SU-DHL-6 (cell line): ENCODE measurements around the gene RGS13.

ENCODE experiments used
- H2AFZ ChIP-seq: fragments of 200-600 bp; sonication (generic); 2 replicates; pipeline ENCODE4 v1.6.1; 2014; ENCODE audit warnings: low read depth, mild to moderate bottlenecking, moderate library complexity, mixed read lengths, antibody characterized with exemption, low read length; ENCODE audit not compliant: severe bottlenecking
- H3F3A ChIP-seq: fragments of 200-600 bp; shearing (Covaris generic); 2 replicates; pipeline ENCODE4 v1.6.0; 2016; ENCODE audit warnings: antibody characterized with exemption, mild to moderate bottlenecking; ENCODE audit not compliant: insufficient read depth
- H3K27ac ChIP-seq: fragments of 200-600 bp; sonication (generic); 2 replicates; pipeline ENCODE4 v1.5.1; 2016; ENCODE audit warnings: low read depth, mild to moderate bottlenecking, low read length, moderate library complexity, mixed read lengths
- H3K27me3 ChIP-seq: fragments of 200-600 bp; sonication (generic), shearing (Covaris generic); 2 replicates; pipeline ENCODE4 v1.6.0; 2014; ENCODE audit warnings: mild to moderate bottlenecking, low read length
- H3K36me3 ChIP-seq: fragments of 200-600 bp; sonication (generic); 2 replicates; pipeline ENCODE4 v1.6.1; 2014; ENCODE audit warnings: mild to moderate bottlenecking, low read length, mixed read lengths
- H3K4me2 ChIP-seq: fragments of 300-600, 200-600 bp; shearing (Covaris generic), sonication (generic); 2 replicates; pipeline ENCODE4 v1.6.0; 2014; ENCODE audit warnings: low read length, low read depth, mild to moderate bottlenecking; ENCODE audit not compliant: poor library complexity, severe bottlenecking
- H3K4me3 ChIP-seq: fragments of 200-600 bp; sonication (generic); 2 replicates; pipeline ENCODE4 v1.5.1; 2014; ENCODE audit warnings: antibody characterized with exemption, low read length, mild to moderate bottlenecking, mixed read lengths; ENCODE audit not compliant: insufficient read depth, poor library complexity, severe bottlenecking
- H3K79me2 ChIP-seq: fragments of 200-600 bp; sonication (generic); 2 replicates; pipeline ENCODE4 v1.6.1; 2014; ENCODE audit warnings: mild to moderate bottlenecking, low read length, moderate library complexity; ENCODE audit not compliant: insufficient read depth
- H3K9ac ChIP-seq: fragments of 200-600 bp; sonication (generic); 2 replicates; pipeline ENCODE4 v1.7.0; 2014; ENCODE audit warnings: mild to moderate bottlenecking, low read length
- H3K9me2 ChIP-seq: fragments of 200-600 bp; sonication (generic); replicated peaks from 2 replicates; pipeline ENCODE4 v1.6.1; 2014; ENCODE audit warnings: low read length; ENCODE audit not compliant: insufficient read depth
- H3K9me3 ChIP-seq: fragments of 200-600 bp; sonication (generic); 2 replicates; pipeline ENCODE4 v1.6.1; 2014; ENCODE audit warnings: low read length, mixed read lengths; ENCODE audit not compliant: insufficient read depth
- H4K20me1 ChIP-seq: fragments of 200-600 bp; sonication (generic); 2 replicates; pipeline ENCODE4 v1.6.1; 2014; ENCODE audit warnings: low read depth, mild to moderate bottlenecking, antibody characterized with exemption, low read length, moderate library complexity, mixed read lengths
- EZH2phosphoT487 ChIP-seq: fragments of 200-600 bp; sonication (generic), shearing (Covaris generic); conservative IDR thresholded peaks from 2 replicates; pipeline ENCODE4 v1.6.1; 2018; ENCODE audit warnings: mild to moderate bottlenecking, antibody characterized with exemption, low read length, moderate library complexity, mixed read lengths
- TF ChIP-seq, protein P1 (sequence below): fragments of 200-600 bp; sonication (generic); IDR thresholded peaks from one replicate; pipeline ENCODE4 v1.5.1; 2017; ENCODE audit warnings: antibody characterized with exemption, mild to moderate bottlenecking, low read length, moderate library complexity; ENCODE audit not compliant: insufficient read depth, poor library complexity, severe bottlenecking

RGS13 gene

DNA sequence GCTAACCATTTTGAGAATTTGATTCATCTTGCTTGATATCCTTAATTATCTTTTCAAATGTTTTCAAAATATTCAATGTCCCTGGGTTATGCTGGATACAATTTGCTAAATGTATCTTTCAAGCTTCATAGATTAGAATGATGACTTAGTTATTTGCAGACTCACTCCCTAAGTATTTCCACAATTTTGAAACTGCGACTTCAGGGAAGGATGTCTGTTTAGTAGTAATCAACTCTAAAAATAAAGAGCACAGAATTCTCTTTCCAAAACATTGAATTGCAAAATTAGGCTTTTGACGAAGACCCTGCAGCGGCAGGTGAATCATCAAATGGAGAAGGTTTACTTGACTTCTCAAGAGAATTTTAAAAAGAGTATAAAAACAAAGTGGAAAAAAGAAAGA is 46.1 kb upstream of the RGS13 start:
- H4K20me1 ChIP-seq = no peaks in the 10 kb centered on the region
- no peak overlapping the region for H3K4me2 ChIP-seq
- no peaks in the 10 kb centered on the region for H3K79me2 ChIP-seq
- H3K27ac ChIP-seq = no peak overlapping the region
- H2AFZ ChIP-seq = no peak overlapping the region
- H3K36me3 ChIP-seq = no peaks in the 10 kb centered on the region
- H3K9me3 ChIP-seq = no peaks in the 10 kb centered on the region
- H3K4me3 ChIP-seq = no peak overlapping the region
- H3F3A ChIP-seq = no peaks in the 10 kb centered on the region
- H3K9me2 ChIP-seq = no peaks in the 10 kb centered on the region
- TF ChIP-seq, protein P1, sequence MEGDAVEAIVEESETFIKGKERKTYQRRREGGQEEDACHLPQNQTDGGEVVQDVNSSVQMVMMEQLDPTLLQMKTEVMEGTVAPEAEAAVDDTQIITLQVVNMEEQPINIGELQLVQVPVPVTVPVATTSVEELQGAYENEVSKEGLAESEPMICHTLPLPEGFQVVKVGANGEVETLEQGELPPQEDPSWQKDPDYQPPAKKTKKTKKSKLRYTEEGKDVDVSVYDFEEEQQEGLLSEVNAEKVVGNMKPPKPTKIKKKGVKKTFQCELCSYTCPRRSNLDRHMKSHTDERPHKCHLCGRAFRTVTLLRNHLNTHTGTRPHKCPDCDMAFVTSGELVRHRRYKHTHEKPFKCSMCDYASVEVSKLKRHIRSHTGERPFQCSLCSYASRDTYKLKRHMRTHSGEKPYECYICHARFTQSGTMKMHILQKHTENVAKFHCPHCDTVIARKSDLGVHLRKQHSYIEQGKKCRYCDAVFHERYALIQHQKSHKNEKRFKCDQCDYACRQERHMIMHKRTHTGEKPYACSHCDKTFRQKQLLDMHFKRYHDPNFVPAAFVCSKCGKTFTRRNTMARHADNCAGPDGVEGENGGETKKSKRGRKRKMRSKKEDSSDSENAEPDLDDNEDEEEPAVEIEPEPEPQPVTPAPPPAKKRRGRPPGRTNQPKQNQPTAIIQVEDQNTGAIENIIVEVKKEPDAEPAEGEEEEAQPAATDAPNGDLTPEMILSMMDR = no peak
- TF ChIP-seq EZH2phosphoT487 = no peak
- H3K27me3 ChIP-seq = no peaks in the 10 kb centered on the region
- no peak overlapping the region for H3K9ac ChIP-seq

DNA sequence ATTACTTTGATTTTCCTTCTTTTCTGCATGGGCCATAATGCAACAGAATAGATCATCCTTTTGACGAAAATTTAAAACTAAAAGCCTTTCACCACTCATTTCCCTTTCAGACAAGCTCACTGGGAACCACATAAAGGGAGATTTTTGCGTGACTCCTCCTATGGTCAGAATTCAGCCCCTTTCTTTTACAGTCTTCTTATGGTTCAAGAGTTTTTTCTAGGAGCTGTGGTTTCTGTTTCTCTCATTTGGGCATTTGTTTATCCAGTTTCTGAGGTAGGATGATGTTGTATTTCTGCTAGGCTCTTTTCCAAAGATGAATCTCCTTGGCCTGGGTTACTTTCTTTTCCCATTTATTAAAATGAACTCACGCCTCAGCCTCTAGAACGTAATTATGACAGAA is 43.4 kb upstream of the RGS13 start:
- no peaks in the 10 kb centered on the region for H3K27me3 ChIP-seq
- H3K9ac ChIP-seq = no peak overlapping the region
- H3K9me2 ChIP-seq = no peaks in the 10 kb centered on the region
- no peak overlapping the region for H3K27ac ChIP-seq
- no peak overlapping the region for H3K4me2 ChIP-seq
- H3K4me3 ChIP-seq = no peak overlapping the region
- no peaks in the 10 kb centered on the region for H3K36me3 ChIP-seq
- H3K9me3 ChIP-seq = no peaks in the 10 kb centered on the region
- no peaks in the 10 kb centered on the region for H3F3A ChIP-seq
- no peaks in the 10 kb centered on the region for H3K79me2 ChIP-seq
- H4K20me1 ChIP-seq = no peaks in the 10 kb centered on the region
- no peak overlapping the region for H2AFZ ChIP-seq
- TF ChIP-seq EZH2phosphoT487 = no peak
- TF ChIP-seq, protein P1 = no peak

DNA sequence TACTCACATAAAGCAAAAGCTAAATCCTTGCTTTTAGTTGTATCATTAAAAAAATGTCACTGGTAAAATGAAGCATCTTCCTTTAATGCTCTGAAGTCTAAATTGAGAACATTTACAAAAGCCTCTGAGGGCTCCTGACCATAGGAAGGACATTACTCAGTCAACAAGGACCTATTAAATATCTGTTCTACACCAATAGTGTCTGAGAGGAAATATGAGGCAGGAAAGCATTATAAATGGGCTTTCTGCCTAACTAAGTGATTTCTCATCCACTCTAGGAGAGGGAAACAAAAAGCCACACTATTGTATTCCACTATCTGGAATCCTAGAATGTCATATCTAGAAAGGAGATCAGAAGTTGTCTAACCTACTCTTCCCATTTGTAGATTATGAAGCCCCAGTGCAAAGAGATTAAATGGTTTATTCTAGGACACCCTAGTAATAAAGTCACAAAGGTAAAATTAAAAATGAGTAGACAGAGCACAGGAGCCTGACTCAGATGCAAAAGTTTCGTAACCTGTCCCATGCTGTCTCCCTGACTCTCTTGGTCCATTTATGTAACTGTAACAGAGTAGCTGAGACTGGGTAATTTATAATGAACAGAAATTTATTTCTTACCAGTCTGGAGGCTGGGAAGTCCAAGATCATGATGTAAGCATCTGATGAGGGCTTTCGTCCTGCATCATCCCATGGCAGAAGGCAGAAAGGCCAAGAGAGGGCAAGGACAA is 42.8 kb upstream of the RGS13 start:
- H2AFZ ChIP-seq = no peak overlapping the region
- no peaks in the 10 kb centered on the region for H3K9me3 ChIP-seq
- no peaks in the 10 kb centered on the region for H3K9me2 ChIP-seq
- no peak overlapping the region for H3K27ac ChIP-seq
- H3K9ac ChIP-seq = no peak overlapping the region
- H3K27me3 ChIP-seq = no peaks in the 10 kb centered on the region
- no peak overlapping the region for H3K4me3 ChIP-seq
- H3K4me2 ChIP-seq = no peak overlapping the region
- no peaks in the 10 kb centered on the region for H3F3A ChIP-seq
- no peak for TF ChIP-seq EZH2phosphoT487
- TF ChIP-seq, protein P1 = no peak
- H3K79me2 ChIP-seq = no peaks in the 10 kb centered on the region
- no peaks in the 10 kb centered on the region for H3K36me3 ChIP-seq
- H4K20me1 ChIP-seq = no peaks in the 10 kb centered on the region
